Kidney (tissue), 14 donors: ENCODE measurements around the gene SI. TPM values are rescaled to one million over a fixed set of nuclear protein-coding genes. Genes with fewer than 3 reads are reported as not detected.
"Not testable (repeated sequence)": the region's sequence is repeated elsewhere in the genome, so short reads cannot be mapped to it uniquely, and the experiment has no call there.

Source experiments
- DNase-seq, 5 donors: peaks; one replicate each; pipeline ENCODE4 v3.0.0-alpha.2; 2013 to 2020
- FAIRE-seq: peaks from 2 replicates; lab custom pipeline; 2012; peaks lifted over from hg19 to GRCh38; lab: Jason Lieb, UNC
- H3K27ac ChIP-seq, 2 donors: one replicate each; pipeline ENCODE4 v1.7.0; 2013; ENCODE audit warnings: low read depth in 2 of 2, low read length in 2 of 2, inconsistent platforms in 1 of 2
- H3K27me3 ChIP-seq: one replicate; pipeline ENCODE4 v1.7.1; 2013; ENCODE audit warnings: low read length, inconsistent platforms; ENCODE audit not compliant: control insufficient read depth, insufficient read depth
- H3K36me3 ChIP-seq, 3 donors: one replicate each; pipeline versions ENCODE4 v1.7.0 to v1.7.1; 2013; ENCODE audit warnings: low read length in 3 of 3, control low read depth in 1 of 3, inconsistent platforms in 1 of 3; ENCODE audit not compliant: insufficient read depth in 3 of 3, control insufficient read depth in 2 of 3
- H3K4me1 ChIP-seq, 3 donors: one replicate each; pipeline versions ENCODE4 v1.7.0 to v1.7.1; 2013; ENCODE audit warnings: low read length in 3 of 3, inconsistent platforms in 1 of 3, low read depth in 1 of 3; ENCODE audit not compliant: control insufficient read depth in 2 of 3, insufficient read depth in 2 of 3
- H3K4me3 ChIP-seq, 3 donors: one replicate each; pipeline versions ENCODE4 v1.7.0 to v1.8.1; 2013; ENCODE audit warnings: low read length in 3 of 3, control low read depth in 1 of 3, inconsistent platforms in 1 of 3
- H3K9ac ChIP-seq, 3 donors: one replicate each; pipeline versions ENCODE4 v1.7.0 to v1.7.1; 2013; ENCODE audit warnings: low read length in 3 of 3, control low read depth in 1 of 3, inconsistent platforms in 1 of 3
- H3K9me3 ChIP-seq, 3 donors: one replicate each; pipeline versions ENCODE4 v1.7.0 to v1.7.1; 2013; ENCODE audit warnings: low read length in 3 of 3, control low read depth in 1 of 3, inconsistent platforms in 1 of 3; ENCODE audit not compliant: control insufficient read depth in 2 of 3, insufficient read depth in 1 of 3
- intact Hi-C: fragments of 100-400 bp; cut with DNase I; formaldehyde crosslinking; loops from one replicate; pipeline ENCODE4 v1.11.1; 2022
- polyA plus RNA-seq: library from polyadenylated mRNA; stranded (reverse); fragments of 350-450 nt; fragmentation: Illumina TruSeq; extraction: RNeasy Lipid Tissue Mini Kit (QIAGEN cat#74804); gene quantifications from one replicate; pipeline ENCODE4 v1.2.3, GENCODE V29; 2014; ENCODE audit warnings: low read depth, low replicate concordance; ENCODE audit not compliant: insufficient read depth
- total RNA-seq: library from RNA; stranded (reverse); fragmentation: NEBNext Ultra II Directional; extraction: Animal tissue kit (Norgen Biotek cat#: 25700); gene quantifications from one replicate; pipeline ENCODE4 v1.2.1, GENCODE V29; 2021
- TF ChIP-seq, protein P1 (sequence below): IDR thresholded peaks from 3 replicates; pipeline ENCODE4 v1.5.1; 2012; ENCODE audit warnings: mild to moderate bottlenecking, moderate library complexity, borderline replicate concordance; ENCODE audit not compliant: insufficient read depth; ENCODE audit errors: extremely low read depth
- donor health status: control.
- donor health status: control.
- donor health status: control.
- donor health status: control.
- donor health status: control.
- donor health status: DM: yes; HTN: yes; CAD: no.
- donor health status: Normal renal cell carcinoma (clear cell type).

Gene SI
- total and polyA plus RNA-seq, 2 donors from 2014 or later = 0.11 TPM; not detected in 1

DNA sequence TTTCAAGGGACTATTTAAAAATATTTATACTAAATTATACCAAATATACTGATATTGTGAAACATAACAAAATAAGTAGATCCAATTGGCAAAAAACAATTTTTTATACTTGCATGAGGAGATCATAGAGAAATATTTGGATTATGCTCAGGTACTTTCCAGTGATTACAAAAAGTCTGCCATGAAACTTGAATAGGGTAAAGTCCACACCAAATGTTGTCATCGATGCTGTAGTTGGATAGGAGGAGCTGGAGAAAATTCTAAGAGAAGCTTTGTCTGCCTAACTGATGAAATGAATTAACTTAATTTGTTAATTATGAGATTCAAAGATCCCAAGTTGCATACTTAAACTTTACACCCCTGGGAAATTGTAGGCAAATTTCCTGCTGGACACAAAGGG, 93.3 kb downstream of the SI start:
- intact Hi-C loops = no loop called here
- no peak for FAIRE-seq

DNA sequence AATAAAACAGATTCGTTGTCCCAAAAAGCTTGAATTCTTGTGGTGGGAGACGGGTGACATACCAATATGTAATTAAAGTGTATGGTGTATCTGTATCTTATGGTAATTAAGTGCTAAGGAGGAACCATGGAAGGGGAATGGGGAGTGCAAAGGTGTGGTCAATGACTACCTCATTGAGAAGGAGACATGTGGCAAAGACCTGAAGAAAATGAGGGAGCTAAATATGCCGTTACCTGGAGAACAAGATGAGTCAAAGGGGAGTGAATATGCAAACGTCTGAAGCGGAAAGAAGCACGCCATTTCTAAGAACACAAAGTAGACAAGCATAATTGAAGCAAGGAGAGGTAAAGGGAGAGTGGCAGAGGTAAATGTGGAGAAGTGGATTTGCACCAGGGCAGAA, 115.7 kb downstream of the SI start:
- no peak for DNase-seq
- TF ChIP-seq, protein P1, sequence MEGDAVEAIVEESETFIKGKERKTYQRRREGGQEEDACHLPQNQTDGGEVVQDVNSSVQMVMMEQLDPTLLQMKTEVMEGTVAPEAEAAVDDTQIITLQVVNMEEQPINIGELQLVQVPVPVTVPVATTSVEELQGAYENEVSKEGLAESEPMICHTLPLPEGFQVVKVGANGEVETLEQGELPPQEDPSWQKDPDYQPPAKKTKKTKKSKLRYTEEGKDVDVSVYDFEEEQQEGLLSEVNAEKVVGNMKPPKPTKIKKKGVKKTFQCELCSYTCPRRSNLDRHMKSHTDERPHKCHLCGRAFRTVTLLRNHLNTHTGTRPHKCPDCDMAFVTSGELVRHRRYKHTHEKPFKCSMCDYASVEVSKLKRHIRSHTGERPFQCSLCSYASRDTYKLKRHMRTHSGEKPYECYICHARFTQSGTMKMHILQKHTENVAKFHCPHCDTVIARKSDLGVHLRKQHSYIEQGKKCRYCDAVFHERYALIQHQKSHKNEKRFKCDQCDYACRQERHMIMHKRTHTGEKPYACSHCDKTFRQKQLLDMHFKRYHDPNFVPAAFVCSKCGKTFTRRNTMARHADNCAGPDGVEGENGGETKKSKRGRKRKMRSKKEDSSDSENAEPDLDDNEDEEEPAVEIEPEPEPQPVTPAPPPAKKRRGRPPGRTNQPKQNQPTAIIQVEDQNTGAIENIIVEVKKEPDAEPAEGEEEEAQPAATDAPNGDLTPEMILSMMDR = no peak
- Histone ChIP-seq H3K9ac (no peak overlapping the region), H3K9me3 (no peaks in the 10 kb centered on the region), H3K4me1 (no peaks in the 10 kb centered on the region), H3K27me3 (no peaks in the 10 kb centered on the region), H3K4me3 (no peak overlapping the region), H3K27ac (no peak overlapping the region), H3K36me3 (no peaks in the 10 kb centered on the region)
- FAIRE-seq = no peak
- intact Hi-C loops = no loop called here

More for the DNA sequence above, 93.3 kb downstream of the SI start:
- Histone ChIP-seq H3K36me3 (no peaks in the 10 kb centered on the region), H3K9me3 (no peaks in the 10 kb centered on the region), H3K27ac (no peak overlapping the region), H3K4me3 (no peak overlapping the region), H3K9ac (no peak overlapping the region), H3K27me3 (no peaks in the 10 kb centered on the region), H3K4me1 (no peaks in the 10 kb centered on the region)
- DNase-seq = no peak
- TF ChIP-seq, protein P1 = no peak

DNA sequence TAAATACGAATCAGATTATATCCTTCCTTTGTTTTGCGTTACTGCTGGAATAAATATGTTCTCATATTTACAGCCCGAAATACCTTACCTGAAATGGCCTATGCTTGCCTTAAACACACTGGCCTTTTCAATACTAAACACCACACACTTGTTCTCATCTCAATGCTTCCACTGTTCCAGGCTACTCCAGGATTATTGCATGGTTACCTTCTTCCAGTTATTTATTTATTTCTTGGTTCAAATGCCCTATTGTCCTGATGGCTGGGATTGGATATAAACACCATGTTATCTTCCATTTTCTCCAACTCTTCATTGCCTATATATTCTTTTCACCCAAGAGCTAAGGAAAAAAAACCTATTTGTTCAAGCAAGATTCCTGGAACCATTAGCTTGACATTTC, 125.3 kb downstream of the SI start:
- Histone ChIP-seq H3K27me3 (no peaks in the 10 kb centered on the region), H3K9ac (no peak overlapping the region), H3K4me1 (no peaks in the 10 kb centered on the region), H3K4me3 (no peak overlapping the region), H3K27ac (no peak overlapping the region), H3K36me3 (no peaks in the 10 kb centered on the region), H3K9me3 (no peaks in the 10 kb centered on the region)
- intact Hi-C loops = no loop called here
- TF ChIP-seq, protein P1 = no peak
- FAIRE-seq (no peak), DNase-seq (no peak)

DNA sequence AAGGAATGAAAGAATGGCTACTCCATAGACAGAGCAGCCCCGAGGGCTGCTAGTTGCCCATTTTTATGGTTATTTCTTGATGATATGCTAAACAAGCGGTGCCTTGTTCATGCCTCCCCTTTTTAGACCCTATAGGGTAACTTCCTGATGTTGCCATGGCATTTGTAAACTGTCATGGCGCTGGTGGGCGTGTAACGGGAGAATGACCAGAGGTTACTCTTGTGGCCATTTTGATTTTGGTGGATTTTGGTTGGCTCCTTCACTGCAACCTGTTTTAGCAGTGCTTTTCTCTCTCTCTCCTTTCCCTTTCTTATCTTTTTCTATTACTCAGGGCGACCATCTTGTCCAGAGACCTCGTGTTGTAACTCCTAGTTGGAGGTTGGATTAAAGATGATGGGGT, 126.9 kb downstream of the SI start:
- H3K4me3 ChIP-seq, H3K4me1 ChIP-seq, FAIRE-seq, intact Hi-C loops, DNase-seq, H3K27me3 ChIP-seq, H3K9ac ChIP-seq, H3K36me3 ChIP-seq, H3K27ac ChIP-seq, H3K9me3 ChIP-seq: not testable (repeated sequence)
